OCI-LY3 (cell line): ENCODE data around the gene SAMD8.

Source experiments
- H2AFZ ChIP-seq: fragments of 200-600, 300-600 bp; shearing (Covaris generic); 2 replicates; pipeline ENCODE4 v1.6.0; 2014; ENCODE audit warnings: antibody characterized with exemption, low read depth, low read length
- H3K27ac ChIP-seq: fragments of 200-600, 300-600 bp; sonication (generic); 2 replicates; pipeline ENCODE4 v1.5.1; 2014; ENCODE audit warnings: mild to moderate bottlenecking, low read length, moderate library complexity, mixed read lengths
- H3K27me3 ChIP-seq: fragments of 200-600, 300-600 bp; sonication (generic); 2 replicates; pipeline ENCODE4 v1.6.1; 2014; ENCODE audit warnings: low read depth, low read length, mixed read lengths
- H3K36me3 ChIP-seq: fragments of 200-600, 300-600 bp; sonication (generic); replicated peaks from 2 replicates; pipeline ENCODE3; 2014; ENCODE audit warnings: low read depth, low read length, mixed read lengths
- H3K4me1 ChIP-seq: fragments of 300-600, 200-600 bp; sonication (generic); 2 replicates; pipeline ENCODE4 v1.6.1; 2014; ENCODE audit warnings: low read length, mixed read lengths
- H3K4me2 ChIP-seq: fragments of 200-600, 300-600 bp; sonication (generic); 2 replicates; pipeline ENCODE4 v1.6.1; 2014; ENCODE audit warnings: low read length, mixed read lengths
- H3K4me3 ChIP-seq: fragments of 300-600, 200-600 bp; sonication (generic); 2 replicates; pipeline ENCODE4 v1.5.1; 2014; ENCODE audit warnings: antibody characterized with exemption, mild to moderate bottlenecking, low read length, moderate library complexity
- H3K79me2 ChIP-seq: fragments of 300-600, 200-600 bp; shearing (Covaris generic); 2 replicates; pipeline ENCODE4 v1.6.1; 2014; ENCODE audit warnings: mild to moderate bottlenecking, low read length, mixed read lengths
- H3K9ac ChIP-seq: fragments of 300-600, 200-600 bp; shearing (Covaris generic); 2 replicates; pipeline ENCODE4 v1.6.0; 2014; ENCODE audit warnings: mild to moderate bottlenecking, low read length, moderate library complexity
- H3K9me3 ChIP-seq: fragments of 200-600, 300-600 bp; shearing (Covaris generic); 2 replicates; pipeline ENCODE4 v1.6.1; 2014; ENCODE audit warnings: low read length, mixed read lengths; ENCODE audit not compliant: insufficient read depth
- H4K20me1 ChIP-seq: fragments of 200-600, 300-600 bp; sonication (generic); 2 replicates; pipeline ENCODE4 v1.6.1; 2016; ENCODE audit warnings: low read length, mixed read lengths; ENCODE audit not compliant: insufficient read depth
- EZH2phosphoT487 ChIP-seq: fragments of 200-600 bp; shearing (Covaris generic); IDR thresholded peaks from 2 replicates; pipeline ENCODE4 v1.6.1; 2018; ENCODE audit warnings: antibody characterized with exemption, mixed run types, low read depth
- TF ChIP-seq, protein P1 (sequence below): fragments of 200-600, 300-600 bp; sonication (generic); IDR thresholded peaks from 2 replicates; pipeline ENCODE4 v1.5.1; 2014; ENCODE audit warnings: antibody characterized with exemption, low read length, low read depth

Gene SAMD8

DNA sequence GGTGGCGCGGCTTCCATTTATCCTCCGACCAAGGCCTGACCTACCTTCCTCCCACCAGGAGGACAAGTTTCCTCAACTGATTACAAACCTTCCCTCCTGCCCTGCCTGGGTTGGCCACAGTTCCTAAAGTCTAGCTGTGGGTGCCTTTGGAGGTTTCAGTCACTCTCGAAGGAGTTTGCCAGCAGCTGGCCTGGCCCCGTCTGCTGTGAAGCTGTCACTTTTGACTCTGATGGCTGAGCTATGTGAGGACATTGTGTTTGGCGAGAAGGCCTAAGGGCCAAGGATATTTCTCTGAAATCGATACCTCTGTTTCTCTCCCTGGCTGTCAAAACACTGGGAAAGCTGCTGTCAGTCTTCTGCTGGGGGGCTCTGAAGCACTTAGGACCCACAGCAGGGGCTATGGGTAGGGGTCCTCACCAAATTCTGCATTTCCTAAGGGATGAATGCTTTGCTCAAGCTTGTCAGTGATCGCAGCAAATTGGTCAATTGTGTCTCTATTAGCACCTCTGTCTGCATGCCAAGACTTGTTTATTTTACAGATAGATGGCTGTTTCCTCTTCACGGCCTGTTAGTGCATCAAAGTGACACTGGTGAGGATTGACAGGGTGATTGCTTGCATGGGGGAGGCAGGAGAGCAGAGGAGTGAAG lies 31.9 kb upstream of the SAMD8 start:
- Histone ChIP-seq H3K4me1 (no peaks in the 10 kb centered on the region), H3K27ac (no peak overlapping the region), H3K79me2 (no peaks in the 10 kb centered on the region), H3K9me3 (no peaks in the 10 kb centered on the region), H3K4me2 (no peak overlapping the region), H3K9ac (no peak overlapping the region), H3K4me3 (no peak overlapping the region), H2AFZ (no peak overlapping the region), H4K20me1 (no peaks in the 10 kb centered on the region), H3K36me3 (no peaks in the 10 kb centered on the region), H3K27me3 (no peaks in the 10 kb centered on the region)
- TF ChIP-seq, protein P1, sequence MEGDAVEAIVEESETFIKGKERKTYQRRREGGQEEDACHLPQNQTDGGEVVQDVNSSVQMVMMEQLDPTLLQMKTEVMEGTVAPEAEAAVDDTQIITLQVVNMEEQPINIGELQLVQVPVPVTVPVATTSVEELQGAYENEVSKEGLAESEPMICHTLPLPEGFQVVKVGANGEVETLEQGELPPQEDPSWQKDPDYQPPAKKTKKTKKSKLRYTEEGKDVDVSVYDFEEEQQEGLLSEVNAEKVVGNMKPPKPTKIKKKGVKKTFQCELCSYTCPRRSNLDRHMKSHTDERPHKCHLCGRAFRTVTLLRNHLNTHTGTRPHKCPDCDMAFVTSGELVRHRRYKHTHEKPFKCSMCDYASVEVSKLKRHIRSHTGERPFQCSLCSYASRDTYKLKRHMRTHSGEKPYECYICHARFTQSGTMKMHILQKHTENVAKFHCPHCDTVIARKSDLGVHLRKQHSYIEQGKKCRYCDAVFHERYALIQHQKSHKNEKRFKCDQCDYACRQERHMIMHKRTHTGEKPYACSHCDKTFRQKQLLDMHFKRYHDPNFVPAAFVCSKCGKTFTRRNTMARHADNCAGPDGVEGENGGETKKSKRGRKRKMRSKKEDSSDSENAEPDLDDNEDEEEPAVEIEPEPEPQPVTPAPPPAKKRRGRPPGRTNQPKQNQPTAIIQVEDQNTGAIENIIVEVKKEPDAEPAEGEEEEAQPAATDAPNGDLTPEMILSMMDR = no peak
- no peak for TF ChIP-seq EZH2phosphoT487

DNA sequence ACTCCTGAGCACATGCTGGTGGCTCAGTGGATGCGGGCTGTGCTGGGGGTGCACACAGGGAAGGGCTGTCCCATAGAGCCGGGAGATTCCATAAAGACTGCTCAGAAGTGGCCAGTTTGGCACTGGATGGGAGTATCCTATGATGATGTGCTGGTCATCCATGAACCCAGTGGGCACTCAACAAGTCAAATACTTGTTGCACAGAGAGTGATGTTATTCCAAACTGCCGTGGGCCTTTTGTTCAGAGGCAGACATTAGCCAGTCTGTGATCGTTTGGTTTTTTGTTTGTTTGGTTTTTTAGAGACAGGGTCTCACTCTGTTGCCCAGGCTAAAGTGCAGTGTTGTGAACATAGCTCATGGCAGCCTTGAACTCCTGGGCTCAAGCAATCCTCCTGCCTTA lies 30.9 kb upstream of the SAMD8 start:
- H3K79me2 ChIP-seq = no peaks in the 10 kb centered on the region
- no peak overlapping the region for H2AFZ ChIP-seq
- H3K9ac ChIP-seq = no peak overlapping the region
- TF ChIP-seq, protein P1 = no peak
- TF ChIP-seq EZH2phosphoT487 = no peak
- no peak overlapping the region for H3K27ac ChIP-seq
- no peaks in the 10 kb centered on the region for H3K27me3 ChIP-seq
- H3K36me3 ChIP-seq = no peaks in the 10 kb centered on the region
- no peak overlapping the region for H3K4me2 ChIP-seq
- no peaks in the 10 kb centered on the region for H3K4me1 ChIP-seq
- no peak overlapping the region for H3K4me3 ChIP-seq
- H3K9me3 ChIP-seq = no peaks in the 10 kb centered on the region
- H4K20me1 ChIP-seq = no peaks in the 10 kb centered on the region

DNA sequence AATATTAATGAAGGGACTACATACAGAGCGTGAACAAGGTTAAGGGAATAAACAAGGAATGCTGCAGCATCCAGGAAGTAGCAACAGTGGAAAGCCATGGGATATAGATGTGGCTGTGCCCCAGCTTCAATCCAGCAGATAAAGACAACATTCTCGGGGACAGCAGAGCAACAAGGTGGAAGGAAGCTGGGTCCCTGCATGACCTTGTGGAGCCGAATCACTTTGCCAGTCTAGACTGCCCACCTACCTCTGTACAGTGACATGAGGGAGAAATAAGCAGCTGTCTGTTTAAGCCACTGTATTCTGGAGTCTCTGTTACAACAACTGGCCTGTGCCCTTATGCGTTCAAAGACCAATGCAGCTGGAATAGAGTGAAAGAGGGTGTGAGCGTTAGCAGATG lies 30.1 kb upstream of the SAMD8 start:
- Histone ChIP-seq H3K27me3 (no peaks in the 10 kb centered on the region), H3K27ac (no peak overlapping the region), H2AFZ (no peak overlapping the region), H3K9me3 (no peaks in the 10 kb centered on the region), H3K79me2 (no peaks in the 10 kb centered on the region), H3K4me3 (no peak overlapping the region), H3K9ac (no peak overlapping the region), H3K4me1 (no peaks in the 10 kb centered on the region), H4K20me1 (no peaks in the 10 kb centered on the region), H3K4me2 (no peak overlapping the region), H3K36me3 (no peaks in the 10 kb centered on the region)
- TF ChIP-seq, protein P1 = no peak
- TF ChIP-seq EZH2phosphoT487 = no peak

DNA sequence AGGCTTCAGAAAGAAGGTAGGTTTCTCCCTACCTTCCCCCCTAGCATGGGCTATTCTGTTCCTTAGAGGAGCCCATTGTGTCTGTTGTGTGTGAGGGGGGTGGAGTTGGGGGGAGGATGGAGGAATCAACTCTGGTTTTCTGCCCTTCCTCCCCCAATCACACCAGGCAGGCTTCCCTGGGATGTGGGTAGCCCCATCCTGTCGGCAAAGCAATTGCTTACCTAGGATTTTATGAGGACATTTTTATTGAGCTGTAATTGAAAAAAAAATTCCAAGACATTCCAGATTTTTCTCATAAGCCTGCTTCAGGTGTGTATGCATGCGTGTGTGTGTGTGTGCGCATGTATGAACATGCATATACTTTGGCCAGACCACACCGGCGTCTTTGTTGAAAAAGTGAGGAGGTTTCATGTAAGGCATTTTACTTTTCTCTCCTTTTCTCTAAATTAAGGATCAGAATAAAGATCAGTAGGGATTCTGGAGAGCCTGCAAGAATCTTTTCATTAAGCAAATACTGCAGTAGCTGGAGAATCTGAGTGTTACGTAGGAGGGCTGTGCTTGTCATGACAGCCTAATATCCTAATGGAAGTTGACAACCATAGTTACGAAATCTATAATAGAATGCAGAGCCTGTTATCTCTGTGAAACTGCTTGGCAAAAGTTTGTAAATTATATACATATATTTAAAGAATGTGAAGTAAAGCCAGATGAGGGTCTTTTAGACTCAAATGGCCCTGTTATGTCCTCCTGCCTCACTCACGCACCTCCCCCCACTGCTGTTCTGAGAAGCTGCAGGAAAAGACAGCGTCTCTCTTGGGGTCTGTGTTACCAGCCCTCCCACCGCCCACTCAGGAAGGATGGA lies 27.3 kb upstream of the SAMD8 start:
- TF ChIP-seq, protein P1 = no peak
- TF ChIP-seq EZH2phosphoT487 = no peak
- Histone ChIP-seq H3K4me2 (no peak overlapping the region), H3K79me2 (no peaks in the 10 kb centered on the region), H3K4me3 (no peak overlapping the region), H2AFZ (no peak overlapping the region), H3K4me1 (no peaks in the 10 kb centered on the region), H3K9me3 (no peaks in the 10 kb centered on the region), H3K27ac (no peak overlapping the region), H3K36me3 (no peaks in the 10 kb centered on the region), H4K20me1 (no peaks in the 10 kb centered on the region), H3K27me3 (no peaks in the 10 kb centered on the region), H3K9ac (no peak overlapping the region)
